Measurements from ENCODE around the gene COMT. TPM values are rescaled to one million over a fixed set of nuclear protein-coding genes. Genes with fewer than 3 reads are reported as not detected.
A peak's percentile ranks its signal among the peaks of the same experiment; 100 is the strongest.

The COMT gene
- total RNA-seq, 1 donor from 2014 or later: 104 TPM

DNA sequence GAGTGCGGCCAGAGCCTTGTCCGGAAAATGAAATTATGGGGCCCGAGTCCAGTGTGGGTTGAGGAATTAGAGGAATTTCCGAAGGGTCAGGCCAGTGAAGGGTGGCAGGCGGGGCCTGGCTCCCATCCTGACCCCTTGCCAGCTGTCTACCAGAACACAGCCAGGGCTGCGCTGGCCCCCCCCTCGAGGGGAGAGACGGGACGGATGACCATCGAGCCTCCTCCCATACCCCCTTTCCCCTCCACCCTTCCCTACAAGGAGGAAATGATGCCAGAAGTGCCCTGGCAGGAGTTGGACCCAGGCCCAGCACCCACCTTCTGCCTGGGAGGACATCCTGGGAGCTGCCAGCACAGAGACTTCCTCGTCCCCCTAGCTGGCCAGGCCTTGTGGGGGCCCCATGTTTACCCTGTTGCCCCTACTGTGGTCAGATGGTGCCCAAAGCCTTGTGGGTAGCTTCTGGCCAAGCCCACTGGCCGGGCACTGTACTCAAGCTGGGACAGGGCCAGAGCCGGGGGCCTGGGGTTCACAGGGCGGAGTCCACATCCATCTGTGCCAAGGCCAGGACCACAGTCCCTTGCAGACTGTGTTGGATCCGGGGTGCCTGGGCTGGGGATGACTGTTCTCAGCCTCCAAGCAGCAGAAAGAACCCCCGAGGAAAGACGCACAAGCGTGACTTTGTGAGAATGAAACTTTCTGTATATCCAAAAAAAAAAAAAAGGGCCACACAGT, 54.2 kb downstream of the COMT start:
- ATAC-seq (no peak), DNase-seq (ENCODE audit: missing footprints) (peak; percentile 45)
- intact Hi-C loops (cut with DNase I): no loop called here

- ATAC-seq (no peak), DNase-seq (ENCODE audit: missing footprints) (peak; percentile 58)
- intact Hi-C loops (cut with DNase I): no loop called here
These were observed 55.3 kb downstream of the COMT start for GRCh38 chr22:19996694-19997384.

DNA sequence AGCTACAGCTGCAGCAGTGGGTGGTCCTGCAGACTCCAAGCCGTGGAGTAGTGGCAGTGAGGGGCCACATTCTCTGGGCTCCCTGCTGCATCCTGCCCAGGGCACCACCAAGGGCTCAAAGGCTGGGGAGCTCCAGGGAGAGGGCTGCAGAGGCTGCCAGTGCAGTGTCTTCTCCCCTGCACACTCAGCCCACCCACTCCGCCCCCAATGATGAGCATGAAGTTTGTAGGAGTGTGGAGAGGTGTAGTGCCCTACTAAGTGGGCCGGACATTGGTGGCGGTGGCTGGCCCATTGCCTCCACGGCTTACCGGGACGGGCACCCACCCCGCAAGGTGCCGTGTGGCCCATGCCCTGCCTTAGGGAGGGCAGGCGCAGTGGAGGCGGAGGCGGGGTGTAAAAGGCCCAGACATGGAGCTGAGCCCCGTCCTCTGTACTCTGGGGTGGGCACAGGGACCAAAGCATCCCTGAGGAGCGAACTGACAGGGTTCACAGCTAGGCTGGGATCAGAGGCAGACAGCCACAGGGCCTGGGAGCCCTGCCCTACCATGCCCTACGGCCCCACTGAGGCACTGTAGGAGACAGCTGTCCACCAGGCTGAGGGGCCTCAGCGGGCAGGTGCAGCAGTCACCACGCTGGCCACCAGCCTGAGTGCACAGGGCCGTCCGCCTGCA, 56.1 kb downstream of the COMT start:
- intact Hi-C loops (cut with DNase I): no loop called here
- no peak for ATAC-seq
- DNase-seq (ENCODE audit: missing footprints): peak; percentile 40

- ATAC-seq: no peak
- DNase-seq (ENCODE audit: missing footprints): peak; percentile 39
- intact Hi-C loops (cut with DNase I): no loop called here
These were observed 56.8 kb downstream of the COMT start for GRCh38 chr22:19998232-19998951.

DNA sequence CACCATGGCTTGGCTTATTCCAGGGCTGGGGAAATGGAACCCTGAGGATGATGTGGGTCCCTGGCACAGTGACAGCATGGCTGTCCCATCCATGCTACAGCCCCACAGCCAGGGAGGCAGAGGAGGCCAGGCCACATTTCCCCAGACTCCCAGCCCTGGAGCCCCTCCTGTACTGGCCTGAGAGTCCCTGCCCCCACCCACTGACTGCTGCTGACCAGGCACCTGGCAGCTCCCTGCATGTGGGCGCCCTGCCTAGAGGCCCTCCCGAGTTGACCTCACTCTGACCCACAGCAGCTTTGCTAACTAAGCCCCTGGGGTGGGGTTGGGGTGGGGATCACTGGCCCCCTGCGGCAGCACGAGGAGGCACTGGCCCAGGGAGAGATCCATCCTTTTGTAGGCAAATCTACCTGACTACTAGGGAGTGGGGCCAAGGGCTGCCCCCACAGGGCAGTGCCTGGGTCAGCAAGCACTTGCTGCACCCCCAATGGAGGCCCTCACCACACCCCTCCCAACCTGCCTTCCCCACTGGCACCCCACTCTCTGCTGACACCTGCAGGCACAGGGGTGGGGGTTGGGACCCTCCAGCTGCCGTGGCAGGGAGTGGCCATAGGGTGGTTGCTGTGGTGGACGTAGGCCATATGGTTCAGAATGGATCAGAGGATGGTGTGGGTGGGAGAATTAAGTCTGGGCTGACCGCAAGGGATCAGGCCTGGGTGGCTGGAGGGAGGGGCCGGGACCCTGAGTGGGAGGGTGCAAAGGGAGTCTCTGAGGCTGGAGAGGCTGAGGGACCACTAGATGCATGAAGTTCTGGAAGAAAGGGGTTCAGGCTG, 57.6 kb downstream of the COMT start:
- intact Hi-C loops (cut with DNase I): no loop called here
- ATAC-seq (no peak), DNase-seq (ENCODE audit: missing footprints) (peak; percentile 64)

DNA sequence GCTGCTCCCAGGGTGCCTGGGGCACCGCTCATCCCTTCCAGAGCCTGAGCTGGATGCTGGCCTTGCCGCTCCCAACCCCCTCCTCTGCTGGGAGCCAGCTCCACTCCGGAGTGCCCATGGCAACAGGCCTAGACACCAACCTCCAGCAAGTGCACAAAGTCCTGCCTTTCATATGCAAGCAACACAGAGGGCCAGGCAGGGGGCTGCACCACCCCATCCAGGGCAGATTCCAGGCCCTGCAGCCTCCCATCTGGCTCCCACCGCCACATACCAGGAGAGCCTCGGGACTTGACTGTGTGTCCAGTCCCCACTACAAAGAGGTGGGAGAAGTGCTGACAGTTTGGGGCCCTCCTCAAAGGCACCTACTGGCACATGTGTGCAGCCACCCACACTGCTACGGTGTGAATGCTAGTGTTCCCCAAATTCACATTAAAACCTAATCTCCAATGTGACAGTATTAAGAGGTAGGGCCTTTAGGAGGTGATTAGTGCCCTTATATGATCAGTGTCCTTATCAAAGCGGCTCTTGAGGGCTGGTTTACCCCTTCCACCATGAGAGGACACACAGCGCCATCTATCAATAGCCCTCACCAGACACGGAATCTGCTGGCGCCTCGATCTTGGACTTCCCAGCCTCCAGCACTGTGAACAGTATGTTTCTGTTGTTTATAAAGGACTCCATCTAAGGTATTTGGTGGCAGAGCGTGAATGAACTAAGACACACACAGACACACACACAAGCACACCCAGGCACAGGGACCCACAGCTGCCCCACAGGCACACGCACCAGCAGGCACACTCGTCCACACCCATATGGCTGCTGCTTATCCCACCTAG, 58.9 kb downstream of the COMT start:
- intact Hi-C loops (cut with DNase I): loop anchor here (2.0 kb wide), 1 partner anchor 16 kb away; no protein-coding TSS in a partner anchor
- peak; percentile 71 for DNase-seq (ENCODE audit: missing footprints)
- peak; percentile 82 for ATAC-seq

GRCh38 chr22:20001082-20001638, 59.6 kb downstream of the COMT start:
- DNase-seq (ENCODE audit: missing footprints) (no peak), ATAC-seq (no peak)
- intact Hi-C loops (cut with DNase I): loop anchor here (2.0 kb wide), 1 partner anchor 16 kb away; no protein-coding TSS in a partner anchor

DNA sequence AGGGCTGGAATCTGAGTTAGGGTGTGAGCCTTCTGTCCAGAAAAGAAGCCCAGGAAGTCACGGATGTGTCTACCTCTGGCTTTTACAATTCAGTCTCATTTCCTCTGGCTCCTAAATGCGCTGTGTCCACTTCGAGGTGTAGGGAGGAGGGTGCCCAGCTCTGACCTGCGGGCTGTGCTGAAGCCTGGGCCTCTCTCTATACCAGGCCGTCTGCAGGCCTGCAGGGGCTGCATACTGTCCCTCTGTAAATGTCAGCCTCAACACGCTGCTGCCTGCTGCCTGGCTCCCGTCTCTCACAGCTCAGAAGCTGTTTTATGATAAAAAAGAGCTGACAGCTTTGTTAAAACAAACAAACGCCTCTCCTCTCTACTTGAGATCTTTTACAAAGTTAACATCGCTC, 60.6 kb downstream of the COMT start:
- no peak for DNase-seq (ENCODE audit: missing footprints)
- intact Hi-C loops (cut with DNase I): no loop called here
- no peak for ATAC-seq

DNA sequence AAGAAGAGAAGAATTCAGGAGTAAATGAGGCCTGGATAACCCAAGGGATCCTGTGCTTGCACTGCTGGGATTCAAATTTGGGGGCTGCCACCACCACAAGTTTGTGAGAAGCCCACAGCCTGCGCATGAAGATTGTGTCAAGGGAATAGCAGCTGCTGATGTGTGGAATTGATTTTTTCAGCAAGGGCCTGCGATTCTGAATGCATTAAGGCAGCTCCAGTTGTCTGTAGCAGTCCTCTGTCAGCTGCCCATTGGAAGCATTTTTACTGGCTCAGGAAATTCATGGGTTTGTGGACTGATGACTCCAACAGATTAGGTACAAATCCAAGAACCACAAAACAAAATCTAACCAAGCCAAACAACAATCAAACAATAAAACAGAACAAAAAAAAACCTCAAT, 61.1 kb downstream of the COMT start:
- ATAC-seq (no peak), DNase-seq (ENCODE audit: missing footprints) (no peak)
- intact Hi-C loops (cut with DNase I): no loop called here

DNA sequence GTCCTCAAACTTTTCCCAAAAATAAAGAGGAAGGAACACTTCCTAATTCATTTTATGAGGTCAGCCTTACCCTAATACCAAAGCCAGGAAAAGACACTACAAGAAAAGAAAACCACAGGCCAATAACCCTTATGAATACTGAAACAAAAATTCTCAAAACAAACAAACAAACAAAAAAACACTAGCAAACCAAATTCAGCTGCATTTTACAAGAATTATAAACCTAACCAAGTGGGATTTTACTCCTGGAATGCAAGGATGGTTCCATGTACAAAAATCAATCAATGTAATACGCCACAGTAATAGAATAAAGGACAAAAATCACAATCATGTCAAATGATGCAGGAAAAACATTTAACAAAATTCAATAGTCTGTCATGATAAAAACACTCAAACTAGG, 61.7 kb downstream of the COMT start:
- no peak for DNase-seq (ENCODE audit: missing footprints)
- no peak for ATAC-seq
- intact Hi-C loops (cut with DNase I): no loop called here

DNA sequence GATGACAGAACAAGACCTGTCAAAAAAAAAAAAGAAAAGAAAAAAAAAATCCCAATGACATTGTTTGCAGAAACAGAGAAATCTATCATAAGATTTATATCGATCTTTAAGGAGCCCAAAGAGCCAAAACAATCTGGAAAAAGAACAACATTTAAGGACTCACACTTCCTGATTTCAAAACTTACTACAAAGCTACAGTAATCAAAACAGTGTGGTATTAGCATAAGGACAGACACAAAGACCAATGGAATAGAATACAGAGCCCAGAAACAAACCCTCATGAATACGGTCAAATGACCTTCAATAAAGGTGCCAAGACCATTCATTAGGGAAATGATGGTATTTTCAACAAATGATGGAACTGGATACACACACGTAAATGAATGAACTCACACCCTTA, 62.9 kb downstream of the COMT start:
- ATAC-seq: no peak
- DNase-seq (ENCODE audit: missing footprints): no peak
- intact Hi-C loops (cut with DNase I): no loop called here

DNA sequence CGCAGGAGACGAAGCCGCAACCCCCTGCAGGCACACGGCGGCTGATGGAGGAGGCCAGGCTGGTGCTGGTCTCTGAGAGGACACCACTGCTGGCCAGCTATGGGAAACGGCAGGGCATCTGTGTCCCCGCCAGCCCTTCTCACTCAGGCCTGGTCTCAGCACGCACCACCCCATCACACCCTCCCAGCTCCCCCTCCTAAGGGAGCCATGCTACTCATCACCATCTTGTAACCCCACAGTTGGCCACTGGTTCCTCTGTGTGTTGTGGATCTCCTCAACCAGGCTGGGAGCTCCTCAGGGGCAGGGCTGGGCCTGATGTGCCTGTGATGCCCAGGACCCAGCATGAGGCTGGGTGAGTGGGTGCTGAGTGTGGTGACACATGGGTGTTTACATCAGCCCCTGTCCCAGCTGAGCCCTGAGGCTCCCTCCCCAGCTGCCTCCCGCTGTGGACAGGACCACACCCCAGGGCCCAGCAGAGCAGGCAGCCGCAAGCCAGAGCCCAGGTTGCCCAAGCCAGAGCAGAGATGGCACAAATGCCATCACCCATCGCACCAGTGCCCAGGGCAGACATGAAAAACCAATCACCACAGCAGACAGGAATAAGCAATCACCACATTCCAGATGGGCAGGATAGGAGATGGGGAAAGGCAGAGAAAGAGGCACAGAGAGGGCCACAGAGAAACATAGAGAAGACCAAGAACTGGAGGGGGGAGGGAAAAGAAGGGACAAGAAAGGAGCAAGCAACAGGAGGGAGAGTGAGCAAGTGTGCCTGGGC, 66.8 kb downstream of the COMT start:
- intact Hi-C loops (cut with DNase I): no loop called here
- no peak for ATAC-seq
- no peak for DNase-seq (ENCODE audit: missing footprints)

DNA sequence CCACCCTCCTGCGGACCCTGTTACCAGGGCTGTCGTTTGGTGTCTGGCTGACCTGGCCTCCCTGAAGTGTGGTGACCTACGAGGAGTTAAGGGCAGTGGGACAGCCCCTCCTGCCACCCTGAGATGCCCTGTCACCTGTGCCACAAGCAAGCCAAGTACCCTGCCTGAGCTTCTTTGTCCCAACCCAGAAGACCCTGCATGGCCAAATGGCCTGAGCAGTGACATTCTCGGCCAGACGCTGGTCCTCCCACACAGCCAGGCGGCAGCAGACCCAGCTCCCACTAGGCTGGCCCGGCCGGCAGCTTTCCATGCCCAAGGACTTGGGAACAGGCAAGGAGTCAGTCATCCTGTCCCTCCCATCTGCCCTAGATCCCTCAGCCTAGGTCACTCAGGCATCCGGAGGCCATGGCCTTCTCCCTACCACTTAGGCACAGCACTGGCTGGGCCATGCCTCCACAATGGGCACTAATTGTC, 67.5 kb downstream of the COMT start:
- peak; percentile 59 for DNase-seq (ENCODE audit: missing footprints)
- ATAC-seq: no peak
- intact Hi-C loops (cut with DNase I): no loop called here

GRCh38 chr22:20009582-20010306, 68.2 kb downstream of the COMT start:
- intact Hi-C loops (cut with DNase I): loop anchor here (5.0 kb wide), 1 partner anchor 277 kb away; no protein-coding TSS in a partner anchor
- ATAC-seq (no peak), DNase-seq (ENCODE audit: missing footprints) (peak; percentile 56)

- DNase-seq (ENCODE audit: missing footprints): peak; percentile 63
- ATAC-seq: no peak
- intact Hi-C loops (cut with DNase I): loop anchor here (5.0 kb wide), 1 partner anchor 278 kb away; no protein-coding TSS in a partner anchor
These were observed 68.9 kb downstream of the COMT start for GRCh38 chr22:20010307-20011122.
